Measurements from ENCODE around the gene IGF2BP2.
"Not testable (repeated sequence)": the region's sequence is repeated elsewhere in the genome, so short reads cannot be mapped to it uniquely, and the experiment has no call there.

Gene IGF2BP2

GRCh38 chr3:185853771-185854170 is 28.9 kb upstream of the IGF2BP2 start:
- ATAC-seq = not testable (repeated sequence)

DNA sequence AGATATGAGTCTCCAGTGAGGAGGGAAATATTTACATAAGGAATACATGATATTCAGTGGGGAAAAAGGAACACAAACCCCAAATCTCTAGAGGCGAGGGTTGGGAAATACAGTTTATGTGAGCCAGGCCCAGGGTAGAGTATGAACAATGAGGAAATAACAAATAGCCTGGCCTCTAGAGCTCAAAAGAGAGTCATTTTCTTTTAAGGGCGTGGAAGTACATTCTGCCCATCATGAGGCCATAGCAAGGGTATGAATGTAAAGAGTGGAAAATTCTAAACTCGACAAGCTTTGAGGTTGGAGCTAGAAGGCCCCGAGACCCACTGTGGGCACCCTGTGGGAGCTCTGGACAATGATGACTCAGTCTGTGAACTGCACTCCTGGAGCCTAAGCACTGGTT is 27.8 kb upstream of the IGF2BP2 start:
- no peak for ATAC-seq
- TF ChIP-seq ZNF565 (CRISPR knock-in tag; conservative IDR thresholded peaks at IDR 0.05; ENCODE audit: low read depth) = no peak
- TF ChIP-seq, protein P1, sequence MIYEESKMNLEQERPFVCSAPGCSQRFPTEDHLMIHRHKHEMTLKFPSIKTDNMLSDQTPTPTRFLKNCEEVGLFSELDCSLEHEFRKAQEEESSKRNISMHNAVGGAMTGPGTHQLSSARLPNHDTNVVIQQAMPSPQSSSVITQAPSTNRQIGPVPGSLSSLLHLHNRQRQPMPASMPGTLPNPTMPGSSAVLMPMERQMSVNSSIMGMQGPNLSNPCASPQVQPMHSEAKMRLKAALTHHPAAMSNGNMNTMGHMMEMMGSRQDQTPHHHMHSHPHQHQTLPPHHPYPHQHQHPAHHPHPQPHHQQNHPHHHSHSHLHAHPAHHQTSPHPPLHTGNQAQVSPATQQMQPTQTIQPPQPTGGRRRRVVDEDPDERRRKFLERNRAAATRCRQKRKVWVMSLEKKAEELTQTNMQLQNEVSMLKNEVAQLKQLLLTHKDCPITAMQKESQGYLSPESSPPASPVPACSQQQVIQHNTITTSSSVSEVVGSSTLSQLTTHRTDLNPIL (CRISPR knock-in tag; IDR thresholded peaks at IDR 0.05; ENCODE audit: low read depth) = no peak
- TF ChIP-seq ZFP3 (CRISPR knock-in tag; IDR thresholded peaks at IDR 0.05) = no peak
- TF ChIP-seq, protein P2, sequence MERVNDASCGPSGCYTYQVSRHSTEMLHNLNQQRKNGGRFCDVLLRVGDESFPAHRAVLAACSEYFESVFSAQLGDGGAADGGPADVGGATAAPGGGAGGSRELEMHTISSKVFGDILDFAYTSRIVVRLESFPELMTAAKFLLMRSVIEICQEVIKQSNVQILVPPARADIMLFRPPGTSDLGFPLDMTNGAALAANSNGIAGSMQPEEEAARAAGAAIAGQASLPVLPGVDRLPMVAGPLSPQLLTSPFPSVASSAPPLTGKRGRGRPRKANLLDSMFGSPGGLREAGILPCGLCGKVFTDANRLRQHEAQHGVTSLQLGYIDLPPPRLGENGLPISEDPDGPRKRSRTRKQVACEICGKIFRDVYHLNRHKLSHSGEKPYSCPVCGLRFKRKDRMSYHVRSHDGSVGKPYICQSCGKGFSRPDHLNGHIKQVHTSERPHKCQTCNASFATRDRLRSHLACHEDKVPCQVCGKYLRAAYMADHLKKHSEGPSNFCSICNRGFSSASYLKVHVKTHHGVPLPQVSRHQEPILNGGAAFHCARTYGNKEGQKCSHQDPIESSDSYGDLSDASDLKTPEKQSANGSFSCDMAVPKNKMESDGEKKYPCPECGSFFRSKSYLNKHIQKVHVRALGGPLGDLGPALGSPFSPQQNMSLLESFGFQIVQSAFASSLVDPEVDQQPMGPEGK (CRISPR knock-in tag; IDR thresholded peaks at IDR 0.05; ENCODE audit: borderline replicate concordance) = no peak
- no peak for TF ChIP-seq ZFP30 (CRISPR knock-in tag; IDR thresholded peaks at IDR 0.05)
- TF ChIP-seq ZC3H10 (CRISPR knock-in tag; IDR thresholded peaks at IDR 0.05) = no peak
- TF ChIP-seq PPARA (CRISPR knock-in tag; IDR thresholded peaks at IDR 0.05; ENCODE audit: borderline replicate concordance) = no peak
- TF ChIP-seq ZNF70 (CRISPR knock-in tag; IDR thresholded peaks at IDR 0.05) = no peak
- TF ChIP-seq RARB (CRISPR knock-in tag; IDR thresholded peaks at IDR 0.05) = no peak
- no peak for TF ChIP-seq CSRNP3 (CRISPR knock-in tag; IDR thresholded peaks at IDR 0.05)
- TF ChIP-seq GLIS3 (CRISPR knock-in tag; IDR thresholded peaks at IDR 0.05) = no peak
- no peak for TF ChIP-seq TOX (CRISPR knock-in tag; IDR thresholded peaks at IDR 0.05; ENCODE audit: borderline replicate concordance)
- no peak for TF ChIP-seq ISL1 (CRISPR knock-in tag; IDR thresholded peaks at IDR 0.05)
- TF ChIP-seq SNAI2 (CRISPR knock-in tag; IDR thresholded peaks at IDR 0.05) = no peak
- no peak for TF ChIP-seq OSR1 (CRISPR knock-in tag; IDR thresholded peaks at IDR 0.05)
- TF ChIP-seq ESRRG (CRISPR knock-in tag; IDR thresholded peaks at IDR 0.05) = no peak

DNA sequence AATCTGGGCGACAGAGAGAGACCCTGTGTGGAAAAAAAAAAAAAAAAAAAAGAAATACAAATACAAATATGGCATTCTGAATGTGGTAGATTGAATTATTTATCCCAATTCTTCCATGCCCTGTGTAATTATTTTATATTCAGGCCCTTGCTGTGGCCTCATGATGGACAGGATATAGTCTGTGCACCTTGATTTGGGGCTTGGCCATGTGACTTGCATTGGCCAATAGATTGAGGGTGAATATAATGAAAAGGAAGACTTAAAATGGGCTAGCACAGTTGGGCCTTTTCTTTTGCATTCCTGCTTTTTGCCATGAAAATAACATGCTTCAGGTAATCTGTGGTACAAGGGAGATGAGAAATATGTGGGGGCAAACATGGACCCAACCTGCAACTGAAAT is 27.1 kb upstream of the IGF2BP2 start:
- ATAC-seq = no peak
- no peak for TF ChIP-seq ZNF70 (CRISPR knock-in tag; IDR thresholded peaks at IDR 0.05)
- TF ChIP-seq ZC3H10 (CRISPR knock-in tag; IDR thresholded peaks at IDR 0.05) = no peak
- TF ChIP-seq, protein P3, sequence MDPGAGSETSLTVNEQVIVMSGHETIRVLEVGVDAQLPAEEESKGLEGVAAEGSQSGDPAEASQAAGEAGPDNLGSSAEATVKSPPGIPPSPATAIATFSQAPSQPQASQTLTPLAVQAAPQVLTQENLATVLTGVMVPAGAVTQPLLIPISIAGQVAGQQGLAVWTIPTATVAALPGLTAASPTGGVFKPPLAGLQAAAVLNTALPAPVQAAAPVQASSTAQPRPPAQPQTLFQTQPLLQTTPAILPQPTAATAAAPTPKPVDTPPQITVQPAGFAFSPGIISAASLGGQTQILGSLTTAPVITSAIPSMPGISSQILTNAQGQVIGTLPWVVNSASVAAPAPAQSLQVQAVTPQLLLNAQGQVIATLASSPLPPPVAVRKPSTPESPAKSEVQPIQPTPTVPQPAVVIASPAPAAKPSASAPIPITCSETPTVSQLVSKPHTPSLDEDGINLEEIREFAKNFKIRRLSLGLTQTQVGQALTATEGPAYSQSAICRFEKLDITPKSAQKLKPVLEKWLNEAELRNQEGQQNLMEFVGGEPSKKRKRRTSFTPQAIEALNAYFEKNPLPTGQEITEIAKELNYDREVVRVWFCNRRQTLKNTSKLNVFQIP (CRISPR knock-in tag; IDR thresholded peaks at IDR 0.05; ENCODE audit: borderline replicate concordance, low read depth) = no peak
- no peak for TF ChIP-seq RARB (CRISPR knock-in tag; IDR thresholded peaks at IDR 0.05)
- no peak for TF ChIP-seq SNAI2 (CRISPR knock-in tag; IDR thresholded peaks at IDR 0.05)
- no peak for TF ChIP-seq CSDC2 (CRISPR knock-in tag; IDR thresholded peaks at IDR 0.05)
- no peak for TF ChIP-seq TCF4 (CRISPR knock-in tag; IDR thresholded peaks at IDR 0.05; ENCODE audit: borderline replicate concordance)
- no peak for TF ChIP-seq TOX (CRISPR knock-in tag; IDR thresholded peaks at IDR 0.05; ENCODE audit: borderline replicate concordance)
- no peak for TF ChIP-seq CSRNP3 (CRISPR knock-in tag; IDR thresholded peaks at IDR 0.05)
- TF ChIP-seq ZFP30 (CRISPR knock-in tag; IDR thresholded peaks at IDR 0.05) = no peak
- no peak for TF ChIP-seq GLIS3 (CRISPR knock-in tag; IDR thresholded peaks at IDR 0.05)
- TF ChIP-seq ESRRG (CRISPR knock-in tag; IDR thresholded peaks at IDR 0.05) = no peak
- TF ChIP-seq OSR1 (CRISPR knock-in tag; IDR thresholded peaks at IDR 0.05) = no peak
- TF ChIP-seq ISL1 (CRISPR knock-in tag; IDR thresholded peaks at IDR 0.05) = no peak
- TF ChIP-seq ZNF8 (CRISPR knock-in tag; IDR thresholded peaks at IDR 0.05) = no peak

DNA sequence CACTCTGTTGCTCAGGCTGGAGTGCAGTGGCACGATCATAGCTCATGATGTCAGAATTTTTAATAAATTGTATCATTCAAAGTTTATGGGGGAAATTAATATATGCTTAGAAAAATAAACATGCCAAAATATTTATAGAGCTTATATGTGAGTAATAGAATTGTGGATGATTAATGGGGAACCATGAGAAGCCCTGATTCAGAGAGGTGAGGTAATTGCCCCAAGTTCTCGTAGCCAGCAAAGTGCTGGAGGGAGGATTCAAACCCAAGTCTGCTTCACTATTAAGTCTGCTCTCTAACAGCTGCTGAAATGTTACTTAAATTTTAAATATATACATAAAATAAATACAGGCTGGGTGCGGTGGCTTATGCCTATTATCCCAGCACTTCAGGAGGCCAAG is 26.2 kb upstream of the IGF2BP2 start:
- TF ChIP-seq ZNF8 (CRISPR knock-in tag; IDR thresholded peaks at IDR 0.05) = no peak
- TF ChIP-seq CSRNP3 (CRISPR knock-in tag; IDR thresholded peaks at IDR 0.05) = no peak
- no peak for TF ChIP-seq GLIS3 (CRISPR knock-in tag; IDR thresholded peaks at IDR 0.05)
- TF ChIP-seq ZC3H10 (CRISPR knock-in tag; IDR thresholded peaks at IDR 0.05) = no peak
- no peak for ATAC-seq

Data from SK-N-SH treated with all-trans-retinoic acid at 6 μM for 48 hours (cell line).